Posterior vena cava (tissue), 2 donors: ENCODE results near the gene VAV2. TPM values are rescaled to one million over a fixed set of nuclear protein-coding genes. Genes with fewer than 3 reads are reported as not detected.
"Not testable (repeated sequence)": the region's sequence is repeated elsewhere in the genome, so short reads cannot be mapped to it uniquely, and the experiment has no call there.

Source experiments
- DNase-seq: peaks from one replicate; pipeline ENCODE4 v3.0.0-alpha.2; 2020; ENCODE audit warnings: low spot score
- intact Hi-C, 2 donors: fragments of 100-400 bp; cut with DNase I; formaldehyde crosslinking; loops; one replicate each; pipeline versions ENCODE4 v1.14.1 to v1.14.2; 2022 to 2023
- total RNA-seq, 2 donors: library from RNA; stranded (reverse); fragmentation: NEBNext Ultra II Directional; extraction: Animal tissue kit (Norgen Biotek cat#: 25700); gene quantifications; one replicate each; pipeline ENCODE4 v1.2.1, GENCODE V29; 2021
- donor health status: DM: yes; HTN: yes; CAD: no.
- donor health status: DM: yes; HTN: yes; CAD: no.

Gene VAV2
- total RNA-seq, 2 donors from 2014 or later = 12.9 to 17.9 TPM

GRCh38 chr9:133937120-133937519 lies 55.0 kb downstream of the VAV2 start:
- no peak for DNase-seq
- intact Hi-C loops = loop anchor here in 1 of 2 donors (5.0 kb wide), 1 partner anchor 705 kb away; no protein-coding TSS in a partner anchor

GRCh38 chr9:133935328-133936005 lies 56.7 kb downstream of the VAV2 start:
- DNase-seq = peak; percentile 90
- intact Hi-C loops = loop anchor here in 1 of 2 donors (5.0 kb wide), 1 partner anchor 703 kb away; no protein-coding TSS in a partner anchor

- intact Hi-C loops = loop anchor here in 1 of 2 donors (5.0 kb wide), 1 partner anchor 702 kb away; no protein-coding TSS in a partner anchor
- DNase-seq = peak; percentile 88
These were observed 57.5 kb downstream of the VAV2 start for GRCh38 chr9:133934482-133935232.

GRCh38 chr9:133933426-133934026 lies 58.6 kb downstream of the VAV2 start:
- intact Hi-C loops = no loop called here
- no peak for DNase-seq

- intact Hi-C loops = no loop called here
- no peak for DNase-seq
These were observed 59.5 kb downstream of the VAV2 start for GRCh38 chr9:133932633-133933032.

- DNase-seq = no peak
These were observed 59.9 kb downstream of the VAV2 start for GRCh38 chr9:133932181-133932580.

GRCh38 chr9:133930682-133931485 lies 61.2 kb downstream of the VAV2 start:
- intact Hi-C loops = no loop called here

More at GRCh38 chr9:133932181-133932580, 59.9 kb downstream of the VAV2 start:
- intact Hi-C loops = no loop called here

GRCh38 chr9:133930046-133930681 lies 62.0 kb downstream of the VAV2 start:
- DNase-seq = no peak
- intact Hi-C loops = no loop called here

More at GRCh38 chr9:133930682-133931485, 61.2 kb downstream of the VAV2 start:
- DNase-seq = no peak

GRCh38 chr9:133929599-133929998 lies 62.5 kb downstream of the VAV2 start:
- intact Hi-C loops = no loop called here
- DNase-seq = no peak

- intact Hi-C loops = no loop called here
- no peak for DNase-seq
These were observed 63.8 kb downstream of the VAV2 start for GRCh38 chr9:133928248-133928764.

GRCh38 chr9:133927041-133927440 lies 65.1 kb downstream of the VAV2 start:
- DNase-seq = no peak
- intact Hi-C loops = no loop called here

GRCh38 chr9:133926165-133926856 lies 65.8 kb downstream of the VAV2 start:
- intact Hi-C loops = no loop called here
- DNase-seq = no peak

- intact Hi-C loops = no loop called here
- no peak for DNase-seq
These were observed 67.7 kb downstream of the VAV2 start for GRCh38 chr9:133924453-133924852.

GRCh38 chr9:133923608-133924007 lies 68.5 kb downstream of the VAV2 start:
- intact Hi-C loops, DNase-seq: not testable (repeated sequence)

GRCh38 chr9:133921866-133922265 lies 70.3 kb downstream of the VAV2 start:
- intact Hi-C loops = no loop called here
- DNase-seq = no peak

- intact Hi-C loops = no loop called here
- DNase-seq = no peak
These were observed 71.7 kb downstream of the VAV2 start for GRCh38 chr9:133920471-133920870.

GRCh38 chr9:133919253-133920115 lies 72.6 kb downstream of the VAV2 start:
- intact Hi-C loops = no loop called here
- DNase-seq = no peak
